GM19043 (cell line): Measurements from ENCODE around the gene PLA2G6.

Source experiments
- ATAC-seq: cut with Tn5 transposase; IDR thresholded peaks from one replicate; pipeline ENCODE4 v1.9.1; 2021; ENCODE audit warnings: low read depth; ENCODE audit not compliant: unreplicated experiment

Gene PLA2G6

GRCh38 chr22:38215156-38216038, 33.8 kb upstream of the PLA2G6 start:
- ATAC-seq: no peak

GRCh38 chr22:38214302-38215056, 32.8 kb upstream of the PLA2G6 start:
- ATAC-seq: no peak

DNA sequence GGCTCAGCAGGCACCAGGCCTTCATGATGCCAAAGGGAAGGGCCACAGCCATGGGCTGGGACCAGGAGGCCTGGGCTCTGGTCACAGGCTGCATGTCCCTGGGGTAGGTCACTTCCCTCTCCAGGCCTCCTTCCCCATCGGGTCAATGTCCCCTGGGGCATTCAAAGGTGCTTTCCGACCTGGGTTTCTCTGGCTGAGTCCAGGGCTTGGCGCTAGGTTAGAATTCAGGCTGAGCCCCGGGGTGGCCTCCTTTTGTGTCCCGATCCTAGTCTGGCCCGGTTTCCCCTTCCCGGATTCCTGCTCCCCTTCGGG, 32.3 kb upstream of the PLA2G6 start:
- no peak for ATAC-seq

GRCh38 chr22:38213319-38213989, 31.8 kb upstream of the PLA2G6 start:
- ATAC-seq: no peak

GRCh38 chr22:38212442-38212841, 30.8 kb upstream of the PLA2G6 start:
- no peak for ATAC-seq

DNA sequence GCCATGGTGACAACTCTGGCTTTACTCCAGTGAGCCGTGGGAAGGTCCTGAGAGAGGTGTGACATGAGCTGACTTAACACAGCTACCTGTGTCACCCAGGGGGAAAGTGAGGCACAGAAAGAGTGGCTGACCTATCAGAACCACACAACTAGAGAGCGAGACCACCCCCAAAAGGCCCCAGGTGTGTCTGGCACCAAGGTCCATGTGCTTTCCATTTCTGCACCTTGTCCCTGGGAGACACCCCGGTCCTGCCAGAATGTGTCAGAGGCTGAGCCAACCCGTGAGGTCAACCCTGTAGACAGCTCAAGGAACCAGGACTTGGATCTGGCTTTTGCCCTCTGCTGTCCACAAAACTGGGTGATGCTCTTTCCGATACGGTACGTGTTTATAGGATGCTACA, 29.9 kb upstream of the PLA2G6 start:
- ATAC-seq: no peak

DNA sequence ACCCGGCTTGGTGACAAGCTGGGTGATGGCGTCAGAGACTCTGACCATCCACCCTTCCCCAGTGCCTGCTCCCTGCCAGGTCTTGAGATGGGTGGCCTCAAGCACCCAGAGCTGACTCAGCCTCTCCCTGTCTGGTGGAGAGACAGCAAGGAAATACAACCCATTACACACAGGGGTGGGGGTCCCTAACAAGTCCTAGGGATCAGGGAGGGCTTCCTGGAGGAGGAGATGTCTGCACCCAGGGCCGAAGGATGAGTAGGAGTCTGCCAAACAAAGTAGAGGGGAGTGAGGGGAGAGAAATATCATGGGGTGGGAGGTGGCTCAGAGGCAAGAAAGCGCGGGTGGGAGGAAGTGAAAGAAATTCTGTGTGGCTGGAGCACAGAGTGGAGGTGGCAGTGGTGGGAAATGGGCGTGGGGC, 26.9 kb upstream of the PLA2G6 start:
- no peak for ATAC-seq

DNA sequence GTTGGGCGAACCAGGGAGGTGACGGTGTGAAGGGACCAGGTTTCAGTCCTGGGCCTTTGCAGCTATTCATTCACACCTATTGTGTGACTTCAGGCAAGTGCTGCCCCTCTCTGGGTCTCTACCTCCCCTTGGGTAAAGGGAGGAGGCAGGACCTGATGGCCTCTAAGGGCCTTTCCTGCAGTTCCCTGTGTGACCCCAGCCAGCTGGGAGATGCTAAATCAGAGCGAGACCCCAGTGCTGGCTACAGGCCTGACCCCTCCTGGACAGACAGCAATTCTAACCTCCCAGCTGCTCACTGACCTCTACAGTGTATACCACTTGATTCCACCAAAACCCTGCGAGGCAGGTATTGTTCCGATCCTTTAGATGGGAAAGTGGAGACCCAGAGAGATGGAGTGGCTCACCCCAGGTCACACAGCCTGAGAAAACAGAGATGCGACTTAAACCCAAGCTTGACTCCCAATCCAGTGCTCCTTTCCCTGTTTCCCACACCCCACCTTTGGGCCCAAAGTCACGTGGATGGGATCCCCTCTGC, 26.3 kb upstream of the PLA2G6 start:
- ATAC-seq: no peak

DNA sequence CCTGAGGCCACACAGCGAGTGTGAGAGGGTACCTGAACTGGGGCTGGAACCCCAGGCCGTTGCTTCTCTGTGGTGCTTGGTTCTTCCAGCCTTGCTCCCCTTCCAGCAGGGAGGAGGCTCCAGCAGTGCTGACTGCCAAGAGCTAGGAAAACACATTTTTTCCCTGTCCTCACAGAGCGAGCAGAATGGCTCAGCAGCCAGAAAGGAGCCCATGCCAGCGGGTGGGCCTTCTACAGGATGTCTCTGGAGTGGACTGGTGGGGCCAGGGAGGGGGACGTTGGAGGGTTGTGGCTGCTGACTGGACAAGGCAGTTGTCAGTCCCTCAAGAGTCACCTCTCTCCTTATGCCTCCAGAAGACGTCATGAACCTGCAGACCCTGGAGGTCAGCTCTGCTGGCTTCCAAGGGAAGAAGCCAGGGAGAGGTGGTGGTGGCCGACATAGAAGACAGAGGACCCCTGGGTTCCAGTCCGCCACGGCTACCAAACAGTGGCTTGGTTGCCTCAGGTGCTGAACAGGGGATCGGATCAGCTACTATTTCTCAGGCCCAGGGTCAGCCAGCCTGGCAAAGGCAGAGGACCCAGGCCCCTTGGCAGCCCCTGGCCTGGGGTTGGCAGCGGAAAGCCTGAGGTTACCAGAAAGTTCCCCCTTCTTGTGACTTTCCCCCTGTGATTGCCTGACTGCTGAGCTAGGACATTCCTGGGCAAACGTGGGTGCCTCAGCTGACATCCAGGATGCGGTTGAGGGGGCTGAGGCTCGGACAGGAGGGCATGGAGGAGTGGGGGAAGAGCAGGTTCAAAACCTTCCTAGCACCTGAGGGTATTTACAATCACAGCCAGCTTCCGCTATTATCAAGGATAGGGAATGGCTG, 23.9 kb upstream of the PLA2G6 start:
- ATAC-seq: no peak

DNA sequence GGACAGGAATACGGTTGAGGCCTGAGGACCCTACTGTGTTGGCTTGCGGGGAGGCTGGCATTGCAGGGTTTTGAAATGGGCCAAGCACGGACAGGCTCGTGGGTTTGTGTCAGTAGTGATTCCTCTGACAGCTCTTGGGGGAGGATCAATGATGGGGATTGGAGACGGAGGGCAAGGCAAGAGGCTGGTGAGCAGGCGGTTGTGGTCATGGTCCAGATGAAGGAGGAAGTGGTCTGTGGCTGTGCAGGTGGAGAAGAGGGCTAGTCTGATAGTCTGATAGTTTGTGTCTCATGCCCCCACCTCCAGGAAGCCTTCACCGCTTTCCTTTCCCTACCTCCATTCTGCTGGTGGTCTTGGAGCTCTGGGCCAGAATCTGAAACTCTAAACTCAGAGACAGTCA, 23.2 kb upstream of the PLA2G6 start:
- no peak for ATAC-seq

GRCh38 chr22:38203855-38204514, 22.4 kb upstream of the PLA2G6 start:
- ATAC-seq: no peak

GRCh38 chr22:38203090-38203810, 21.6 kb upstream of the PLA2G6 start:
- ATAC-seq: no peak

GRCh38 chr22:38202437-38203089, 20.9 kb upstream of the PLA2G6 start:
- ATAC-seq: no peak

DNA sequence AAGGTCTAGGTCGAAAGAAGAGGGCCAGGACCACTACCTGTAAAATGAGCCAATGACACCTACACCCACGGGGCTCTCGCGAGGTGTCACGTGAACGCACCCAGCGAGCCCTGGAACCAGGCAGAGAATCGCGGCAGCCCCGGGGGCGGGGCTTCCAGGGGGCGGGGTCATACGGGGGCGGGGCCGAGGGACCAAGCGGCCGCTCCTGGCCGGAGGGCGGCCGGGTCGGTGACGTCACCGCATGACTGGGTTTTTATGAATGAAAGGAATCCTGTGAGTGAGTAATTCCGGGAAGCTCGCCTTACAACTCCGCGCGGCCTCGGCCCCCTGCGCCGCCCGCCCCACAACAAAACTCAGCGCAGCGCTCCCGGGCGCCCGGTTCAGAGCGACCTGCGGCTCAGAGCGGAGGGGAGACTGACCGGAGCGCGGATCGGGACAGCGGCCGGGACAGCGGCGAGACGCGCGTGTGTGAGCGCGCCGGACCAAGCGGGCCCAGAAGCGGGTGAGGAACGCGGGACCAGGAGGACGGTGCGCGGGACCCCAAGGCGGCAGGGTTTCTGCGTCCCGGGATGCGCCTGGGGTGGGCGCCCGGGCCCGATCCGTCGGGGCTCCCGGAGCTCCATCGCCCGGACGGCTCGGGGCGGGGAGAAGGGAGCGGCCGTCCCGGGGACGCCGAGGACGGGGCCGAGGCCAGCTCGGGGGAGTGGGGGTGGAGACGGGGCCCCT, 20.2 kb upstream of the PLA2G6 start, which contains the start of gene MAFF:
Gene MAFF, plus strand, starts transcription at position 284 of the 726 bp plus-strand sequence. CDS start 11,860 bp downstream, outside the sequence.
- ATAC-seq: no peak

- no peak for ATAC-seq
Measured at GRCh38 chr22:38201371-38201710, 19.7 kb upstream of the PLA2G6 start.

GRCh38 chr22:38199826-38200559, 18.4 kb upstream of the PLA2G6 start:
- ATAC-seq: no peak

GRCh38 chr22:38196791-38197419, 15.3 kb upstream of the PLA2G6 start:
- no peak for ATAC-seq
